HEK293 (cell line): Measurements from ENCODE around the gene NSFL1C.

Experiments
- CTCF ChIA-PET: fragments of 350-600 bp; formaldehyde crosslinking; extraction: SDS; loops from one replicate; lab custom pipeline; 2021; ENCODE audit warnings: antibody characterized with exemption; lab: Yijun Ruan, JAX
- POLR2A ChIA-PET: fragments of 300-600 bp; formaldehyde crosslinking; extraction: SDS; loops from one replicate; lab custom pipeline; 2020; ENCODE audit warnings: antibody characterized with exemption, inconsistent platforms; lab: Yijun Ruan, JAX
- H3K27ac ChIP-seq: fragments of 200-500 bp; sonication (Bioruptor generic); 2 replicates; pipeline ENCODE4 v1.5.1; 2014; ENCODE audit warnings: low read depth, low read length, control low read depth, inconsistent platforms; ENCODE audit errors: extremely low read depth
- H3K36me3 ChIP-seq, 2 experiments: fragments of 200-500 bp in 1 of 2; sonication (Bioruptor generic) in 1 of 2; 1 replicate in 1 of 2; 2 replicates in 1 of 2; pipeline ENCODE4 v1.5.1; 2014 to 2017; ENCODE audit warnings: inconsistent platforms in 2 of 2, low read length in 2 of 2; ENCODE audit not compliant: control insufficient read depth in 2 of 2, insufficient read depth in 1 of 2
- H3K4me1 ChIP-seq: fragments of 200-500 bp; sonication (Bioruptor generic); 2 replicates; pipeline ENCODE4 v1.5.1; 2014; ENCODE audit warnings: mild to moderate bottlenecking, low read length, inconsistent platforms; ENCODE audit not compliant: control insufficient read depth, insufficient read depth
- H3K4me3 ChIP-seq: 2 replicates; pipeline ENCODE4 v1.5.1; 2011; ENCODE audit warnings: low read depth, mild to moderate bottlenecking, control low read depth, low read length, moderate library complexity
- H3K9me3 ChIP-seq: fragments of 200-500 bp; sonication (Bioruptor generic); 2 replicates; pipeline ENCODE4 v1.5.1; 2014; ENCODE audit warnings: low read depth, low read length, inconsistent platforms; ENCODE audit not compliant: control insufficient read depth, insufficient read depth
- EGR2 ChIP-seq: fragments of 450-650 bp; formaldehyde crosslinking; IDR thresholded peaks from 2 replicates; pipeline ENCODE4 v1.5.1; 2016; ENCODE audit warnings: low read depth, missing biosample characterization, missing genetic modification characterization
- PRDM1 ChIP-seq: fragments of 450-650 bp; formaldehyde crosslinking; IDR thresholded peaks from 2 replicates; pipeline ENCODE4; 2016; ENCODE audit warnings: missing biosample characterization, missing genetic modification characterization
- SCRT2 ChIP-seq: fragments of 450-650 bp; formaldehyde crosslinking; IDR thresholded peaks from 2 replicates; pipeline ENCODE4 v1.5.1; 2016; ENCODE audit warnings: missing biosample characterization, missing genetic modification characterization
- TCF7L2 ChIP-seq: IDR thresholded peaks from 2 replicates; pipeline ENCODE4 v1.6.1; 2011; ENCODE audit warnings: low read depth, mild to moderate bottlenecking, inconsistent platforms, low read length, moderate library complexity, borderline replicate concordance
- ZNF132 ChIP-seq: fragments of 450-650 bp; formaldehyde crosslinking; IDR thresholded peaks from 2 replicates; pipeline ENCODE4 v1.5.1; 2017; ENCODE audit warnings: missing biosample characterization, missing genetic modification characterization, borderline replicate concordance
- ZNF138 ChIP-seq: fragments of 450-650 bp; formaldehyde crosslinking; IDR thresholded peaks from 2 replicates; pipeline ENCODE4 v1.5.1; 2016; ENCODE audit warnings: missing biosample characterization, missing genetic modification characterization, borderline replicate concordance
- ZNF311 ChIP-seq: fragments of 450-650 bp; formaldehyde crosslinking; IDR thresholded peaks from 2 replicates; pipeline ENCODE4 v1.5.1; 2017; ENCODE audit warnings: missing biosample characterization, missing genetic modification characterization, borderline replicate concordance
- ZNF544 ChIP-seq: fragments of 450-650 bp; formaldehyde crosslinking; IDR thresholded peaks from 2 replicates; pipeline ENCODE4 v1.5.0; 2017; ENCODE audit warnings: missing biosample characterization, missing genetic modification characterization
- ZNF549 ChIP-seq: fragments of 450-650 bp; IDR thresholded peaks from 2 replicates; pipeline ENCODE4 v1.5.1; 2018; ENCODE audit warnings: missing biosample characterization, missing genetic modification characterization, mild to moderate bottlenecking, inconsistent platforms, moderate library complexity
- ZNF624 ChIP-seq: fragments of 450-650 bp; formaldehyde crosslinking; IDR thresholded peaks from 2 replicates; pipeline ENCODE4 v1.5.1; 2017; ENCODE audit warnings: missing biosample characterization, missing genetic modification characterization
- ZNF785 ChIP-seq: fragments of 450-650 bp; formaldehyde crosslinking; IDR thresholded peaks from 2 replicates; pipeline ENCODE4 v1.5.1; 2016; ENCODE audit warnings: missing biosample characterization, missing genetic modification characterization
- TF ChIP-seq, protein P1 (sequence below): fragments of 450-650 bp; formaldehyde crosslinking; IDR thresholded peaks from 2 replicates; pipeline ENCODE4 v1.5.1; 2016; ENCODE audit warnings: missing biosample characterization, missing genetic modification characterization, borderline replicate concordance
- TF ChIP-seq, protein P2 (sequence below): fragments of 450-650 bp; formaldehyde crosslinking; conservative IDR thresholded peaks from 2 replicates; pipeline ENCODE4 v1.5.1; 2016; ENCODE audit warnings: low read depth, missing biosample characterization, missing genetic modification characterization
- TF ChIP-seq, protein P3 (sequence below): fragments of 450-650 bp; formaldehyde crosslinking; IDR thresholded peaks from 2 replicates; pipeline ENCODE4 v1.5.1; 2016; ENCODE audit warnings: missing biosample characterization, missing genetic modification characterization

Gene NSFL1C

DNA sequence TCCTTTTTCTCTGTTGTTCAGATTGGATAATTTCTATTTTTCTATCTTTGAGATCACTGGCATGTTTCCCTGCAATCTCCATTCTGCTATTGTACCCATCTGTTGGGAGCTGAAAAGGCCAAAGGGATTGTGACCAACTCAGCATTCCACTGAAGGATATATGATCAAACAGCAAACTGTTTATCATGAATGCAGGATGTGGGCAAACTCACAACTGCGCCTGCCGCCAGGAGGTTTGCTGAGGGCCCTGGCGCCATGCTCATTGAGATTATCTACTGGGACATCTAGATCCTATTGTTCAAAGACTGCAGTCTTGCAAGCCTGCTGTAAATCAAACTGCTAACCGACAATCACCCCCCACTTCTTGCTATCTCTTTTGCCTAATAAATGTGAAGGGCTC, 69.9 kb downstream of the NSFL1C start:
- ChIA-PET CTCF (interaction anchor here (0.6 to 1.5 kb wide), 3 partner anchors 40 to 149 kb away, joined by 3 to 6 read pairs (median 3); no protein-coding TSS in a partner anchor), POLR2A (no interaction called here)
- TF ChIP-seq, protein P1, sequence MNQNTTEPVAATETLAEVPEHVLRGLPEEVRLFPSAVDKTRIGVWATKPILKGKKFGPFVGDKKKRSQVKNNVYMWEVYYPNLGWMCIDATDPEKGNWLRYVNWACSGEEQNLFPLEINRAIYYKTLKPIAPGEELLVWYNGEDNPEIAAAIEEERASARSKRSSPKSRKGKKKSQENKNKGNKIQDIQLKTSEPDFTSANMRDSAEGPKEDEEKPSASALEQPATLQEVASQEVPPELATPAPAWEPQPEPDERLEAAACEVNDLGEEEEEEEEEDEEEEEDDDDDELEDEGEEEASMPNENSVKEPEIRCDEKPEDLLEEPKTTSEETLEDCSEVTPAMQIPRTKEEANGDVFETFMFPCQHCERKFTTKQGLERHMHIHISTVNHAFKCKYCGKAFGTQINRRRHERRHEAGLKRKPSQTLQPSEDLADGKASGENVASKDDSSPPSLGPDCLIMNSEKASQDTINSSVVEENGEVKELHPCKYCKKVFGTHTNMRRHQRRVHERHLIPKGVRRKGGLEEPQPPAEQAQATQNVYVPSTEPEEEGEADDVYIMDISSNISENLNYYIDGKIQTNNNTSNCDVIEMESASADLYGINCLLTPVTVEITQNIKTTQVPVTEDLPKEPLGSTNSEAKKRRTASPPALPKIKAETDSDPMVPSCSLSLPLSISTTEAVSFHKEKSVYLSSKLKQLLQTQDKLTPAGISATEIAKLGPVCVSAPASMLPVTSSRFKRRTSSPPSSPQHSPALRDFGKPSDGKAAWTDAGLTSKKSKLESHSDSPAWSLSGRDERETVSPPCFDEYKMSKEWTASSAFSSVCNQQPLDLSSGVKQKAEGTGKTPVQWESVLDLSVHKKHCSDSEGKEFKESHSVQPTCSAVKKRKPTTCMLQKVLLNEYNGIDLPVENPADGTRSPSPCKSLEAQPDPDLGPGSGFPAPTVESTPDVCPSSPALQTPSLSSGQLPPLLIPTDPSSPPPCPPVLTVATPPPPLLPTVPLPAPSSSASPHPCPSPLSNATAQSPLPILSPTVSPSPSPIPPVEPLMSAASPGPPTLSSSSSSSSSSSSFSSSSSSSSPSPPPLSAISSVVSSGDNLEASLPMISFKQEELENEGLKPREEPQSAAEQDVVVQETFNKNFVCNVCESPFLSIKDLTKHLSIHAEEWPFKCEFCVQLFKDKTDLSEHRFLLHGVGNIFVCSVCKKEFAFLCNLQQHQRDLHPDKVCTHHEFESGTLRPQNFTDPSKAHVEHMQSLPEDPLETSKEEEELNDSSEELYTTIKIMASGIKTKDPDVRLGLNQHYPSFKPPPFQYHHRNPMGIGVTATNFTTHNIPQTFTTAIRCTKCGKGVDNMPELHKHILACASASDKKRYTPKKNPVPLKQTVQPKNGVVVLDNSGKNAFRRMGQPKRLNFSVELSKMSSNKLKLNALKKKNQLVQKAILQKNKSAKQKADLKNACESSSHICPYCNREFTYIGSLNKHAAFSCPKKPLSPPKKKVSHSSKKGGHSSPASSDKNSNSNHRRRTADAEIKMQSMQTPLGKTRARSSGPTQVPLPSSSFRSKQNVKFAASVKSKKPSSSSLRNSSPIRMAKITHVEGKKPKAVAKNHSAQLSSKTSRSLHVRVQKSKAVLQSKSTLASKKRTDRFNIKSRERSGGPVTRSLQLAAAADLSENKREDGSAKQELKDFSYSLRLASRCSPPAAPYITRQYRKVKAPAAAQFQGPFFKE (tag by site-specific recombination): no peak
- no peak for TF ChIP-seq EGR2 (tag by site-specific recombination)
- TF ChIP-seq, protein P2, sequence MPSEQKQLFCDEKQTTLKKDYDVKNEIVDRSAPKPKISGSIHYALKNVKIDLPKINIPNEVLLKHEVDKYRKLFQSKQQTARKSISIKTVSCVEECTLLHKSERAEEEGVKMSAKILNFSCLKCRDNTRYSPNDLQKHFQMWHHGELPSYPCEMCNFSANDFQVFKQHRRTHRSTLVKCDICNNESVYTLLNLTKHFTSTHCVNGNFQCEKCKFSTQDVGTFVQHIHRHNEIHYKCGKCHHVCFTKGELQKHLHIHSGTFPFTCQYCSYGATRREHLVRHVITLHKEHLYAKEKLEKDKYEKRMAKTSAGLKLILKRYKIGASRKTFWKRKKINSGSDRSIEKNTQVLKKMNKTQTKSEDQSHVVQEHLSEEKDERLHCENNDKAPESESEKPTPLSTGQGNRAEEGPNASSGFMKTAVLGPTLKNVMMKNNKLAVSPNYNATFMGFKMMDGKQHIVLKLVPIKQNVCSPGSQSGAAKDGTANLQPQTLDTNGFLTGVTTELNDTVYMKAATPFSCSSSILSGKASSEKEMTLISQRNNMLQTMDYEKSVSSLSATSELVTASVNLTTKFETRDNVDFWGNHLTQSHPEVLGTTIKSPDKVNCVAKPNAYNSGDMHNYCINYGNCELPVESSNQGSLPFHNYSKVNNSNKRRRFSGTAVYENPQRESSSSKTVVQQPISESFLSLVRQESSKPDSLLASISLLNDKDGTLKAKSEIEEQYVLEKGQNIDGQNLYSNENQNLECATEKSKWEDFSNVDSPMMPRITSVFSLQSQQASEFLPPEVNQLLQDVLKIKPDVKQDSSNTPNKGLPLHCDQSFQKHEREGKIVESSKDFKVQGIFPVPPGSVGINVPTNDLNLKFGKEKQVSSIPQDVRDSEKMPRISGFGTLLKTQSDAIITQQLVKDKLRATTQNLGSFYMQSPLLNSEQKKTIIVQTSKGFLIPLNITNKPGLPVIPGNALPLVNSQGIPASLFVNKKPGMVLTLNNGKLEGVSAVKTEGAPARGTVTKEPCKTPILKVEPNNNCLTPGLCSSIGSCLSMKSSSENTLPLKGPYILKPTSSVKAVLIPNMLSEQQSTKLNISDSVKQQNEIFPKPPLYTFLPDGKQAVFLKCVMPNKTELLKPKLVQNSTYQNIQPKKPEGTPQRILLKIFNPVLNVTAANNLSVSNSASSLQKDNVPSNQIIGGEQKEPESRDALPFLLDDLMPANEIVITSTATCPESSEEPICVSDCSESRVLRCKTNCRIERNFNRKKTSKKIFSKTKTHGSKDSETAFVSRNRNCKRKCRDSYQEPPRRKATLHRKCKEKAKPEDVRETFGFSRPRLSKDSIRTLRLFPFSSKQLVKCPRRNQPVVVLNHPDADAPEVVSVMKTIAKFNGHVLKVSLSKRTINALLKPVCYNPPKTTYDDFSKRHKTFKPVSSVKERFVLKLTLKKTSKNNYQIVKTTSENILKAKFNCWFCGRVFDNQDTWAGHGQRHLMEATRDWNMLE (tag by site-specific recombination): no peak
- no peak for TF ChIP-seq ZNF132 (tag by site-specific recombination)
- no peak for TF ChIP-seq PRDM1 (tag by site-specific recombination)
- no peak for TF ChIP-seq ZNF138 (tag by site-specific recombination)
- TF ChIP-seq ZNF549 (tag by site-specific recombination): no peak
- TF ChIP-seq ZNF785 (tag by site-specific recombination): no peak
- TF ChIP-seq SCRT2 (tag by site-specific recombination): no peak
- no peak for TF ChIP-seq TCF7L2
- no peak for TF ChIP-seq ZNF311 (tag by site-specific recombination)
- no peak for TF ChIP-seq ZNF544 (tag by site-specific recombination)
- no peak for TF ChIP-seq ZNF624 (tag by site-specific recombination)
- TF ChIP-seq, protein P3, sequence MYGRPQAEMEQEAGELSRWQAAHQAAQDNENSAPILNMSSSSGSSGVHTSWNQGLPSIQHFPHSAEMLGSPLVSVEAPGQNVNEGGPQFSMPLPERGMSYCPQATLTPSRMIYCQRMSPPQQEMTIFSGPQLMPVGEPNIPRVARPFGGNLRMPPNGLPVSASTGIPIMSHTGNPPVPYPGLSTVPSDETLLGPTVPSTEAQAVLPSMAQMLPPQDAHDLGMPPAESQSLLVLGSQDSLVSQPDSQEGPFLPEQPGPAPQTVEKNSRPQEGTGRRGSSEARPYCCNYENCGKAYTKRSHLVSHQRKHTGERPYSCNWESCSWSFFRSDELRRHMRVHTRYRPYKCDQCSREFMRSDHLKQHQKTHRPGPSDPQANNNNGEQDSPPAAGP (tag by site-specific recombination): no peak
- Histone ChIP-seq H3K36me3 (no peaks in the 10 kb centered on the region), H3K27ac (no peak overlapping the region), H3K9me3 (no peaks in the 10 kb centered on the region), H3K4me3 (no peak overlapping the region), H3K4me1 (peaks cover 3% of the 10 kb centered on the region; the same call in 1 of the 2 replicates)
